Panc1 (cell line): ENCODE results near the gene NPIPB12. TPM values are rescaled to one million over a fixed set of nuclear protein-coding genes. Genes with fewer than 3 reads are reported as not detected.
A peak's percentile ranks its signal among the peaks of the same experiment; 100 is the strongest.
"Not testable (repeated sequence)": the region's sequence is repeated elsewhere in the genome, so short reads cannot be mapped to it uniquely, and the experiment has no call there.

Source experiments
- ATAC-seq: fragments of 200-7000 bp; cut with Tn5 transposase; 2 replicates; pipeline ENCODE4 v1.9.1; 2020; ENCODE audit warnings: mild to moderate bottlenecking, moderate library complexity
- BruUV-seq: library from RNA; stranded (reverse); fragments of 400-500 nt; replicated peaks from 2 replicates; lab custom pipeline; 2021; lab: Mats Ljungman, UMichigan
- CTCF ChIA-PET: fragments of 300-600 bp; sonication (Branson Sonifier 250); formaldehyde crosslinking; loops from one replicate; lab custom pipeline; 2022; ENCODE audit warnings: antibody characterized with exemption; lab: Charles Lee
- POLR2A ChIA-PET: fragments of 300-600 bp; sonication (Branson Sonifier 250); formaldehyde crosslinking; loops from one replicate; lab custom pipeline; 2022; ENCODE audit warnings: antibody characterized with exemption; lab: Charles Lee
- DNase-seq: peaks from one replicate; pipeline ENCODE4 v3.0.0-alpha.2; 2010; ENCODE audit warnings: low read depth, low spot score
- H3K27ac ChIP-seq: 2 replicates; pipeline ENCODE4 v1.5.1; 2011; ENCODE audit warnings: mild to moderate bottlenecking, low read length, inconsistent platforms
- H3K27me3 ChIP-seq: fragments of 200-500 bp; sonication (Bioruptor generic); 2 replicates; pipeline ENCODE4 v1.6.0; 2014; ENCODE audit warnings: low read length, inconsistent platforms; ENCODE audit not compliant: control insufficient read depth, insufficient read depth
- H3K36me3 ChIP-seq: fragments of 200-500 bp; sonication (Bioruptor generic); 2 replicates; pipeline ENCODE4 v1.5.1; 2014; ENCODE audit warnings: inconsistent platforms, mild to moderate bottlenecking, low read length, moderate library complexity; ENCODE audit not compliant: control insufficient read depth, insufficient read depth
- H3K4me1 ChIP-seq: 2 replicates; pipeline ENCODE4 v1.5.1; 2011; ENCODE audit warnings: inconsistent platforms, mild to moderate bottlenecking, low read length, moderate library complexity; ENCODE audit not compliant: control insufficient read depth, insufficient read depth
- H3K4me3 ChIP-seq, 2 experiments: 2 replicates each; pipeline ENCODE4 v1.5.1; 2011 to 2012; ENCODE audit warnings: low read depth in 2 of 2, low read length in 2 of 2, mild to moderate bottlenecking in 2 of 2, inconsistent platforms in 1 of 2, moderate library complexity in 1 of 2
- H3K9me3 ChIP-seq: fragments of 200-500 bp; sonication (Bioruptor generic); 2 replicates; pipeline ENCODE4 v1.5.1; 2014; ENCODE audit warnings: low read depth, mild to moderate bottlenecking, inconsistent platforms, low read length, moderate library complexity; ENCODE audit not compliant: control insufficient read depth, insufficient read depth
- in situ Hi-C: cut with HindIII; loops from 2 replicates; pipeline ENCODE4 v1.10.0; 2016; ENCODE audit warnings: low sequenced_read_pairs, low pct_unique_long_range_greater_than_20kb
- intact Hi-C: fragments of 100-400 bp; cut with micrococcal nuclease; formaldehyde crosslinking; loops from one replicate; pipeline ENCODE4 v1.10.0; 2022; ENCODE audit not compliant: unreplicated experiment
- total RNA-seq: library from RNA; stranded (reverse); gene quantifications from one replicate; pipeline ENCODE4 v1.2.1, GENCODE V29; 2021; ENCODE audit not compliant: unreplicated experiment

Gene NPIPB12
- total RNA-seq, 1 experiment from 2014 or later: 55.3 TPM

DNA sequence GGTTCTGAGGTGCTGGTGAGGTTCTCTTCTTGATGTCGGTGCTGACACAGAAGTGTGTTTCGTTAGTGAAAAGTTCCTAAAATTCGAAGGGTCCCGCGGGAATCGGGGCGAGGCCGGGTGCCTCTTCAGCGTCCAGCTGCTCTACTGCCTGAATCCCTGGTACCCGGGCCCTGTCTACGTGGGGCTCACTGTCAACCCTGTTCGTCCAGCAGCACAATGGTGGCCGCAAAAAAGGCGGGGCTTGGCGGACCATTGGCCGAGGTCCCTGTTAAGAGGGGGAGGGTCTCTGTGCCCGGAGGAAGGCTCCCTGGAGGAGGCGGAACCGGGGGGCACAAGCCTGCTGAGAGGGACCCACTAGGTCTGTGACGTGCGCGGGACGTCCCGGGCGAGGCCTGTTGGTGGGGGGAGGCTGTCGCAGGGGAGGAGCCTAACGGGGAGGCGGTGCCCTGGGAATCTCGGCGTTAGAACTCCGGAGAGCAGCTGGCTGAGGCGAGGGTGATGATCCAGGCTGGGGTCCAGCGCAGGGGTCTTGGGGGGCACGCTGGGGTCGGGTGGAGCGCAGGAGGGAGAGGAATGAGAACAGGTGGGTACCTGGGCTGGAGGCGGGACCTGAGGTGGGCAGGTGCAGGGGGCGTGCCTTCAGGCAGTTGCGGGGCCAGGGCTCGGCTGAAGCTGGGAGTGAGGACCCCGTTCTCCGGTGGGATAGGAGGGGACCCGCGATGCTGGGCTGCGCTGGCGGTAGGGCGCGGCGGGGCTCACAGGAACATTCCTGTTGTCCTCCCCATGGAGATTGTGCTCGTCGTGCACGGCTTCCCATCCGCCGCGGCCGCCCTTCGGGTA, 40.0 kb downstream of the NPIPB12 start:
- in situ Hi-C loops, DNase-seq: not testable (repeated sequence)
- ATAC-seq: peak; percentile 67

DNA sequence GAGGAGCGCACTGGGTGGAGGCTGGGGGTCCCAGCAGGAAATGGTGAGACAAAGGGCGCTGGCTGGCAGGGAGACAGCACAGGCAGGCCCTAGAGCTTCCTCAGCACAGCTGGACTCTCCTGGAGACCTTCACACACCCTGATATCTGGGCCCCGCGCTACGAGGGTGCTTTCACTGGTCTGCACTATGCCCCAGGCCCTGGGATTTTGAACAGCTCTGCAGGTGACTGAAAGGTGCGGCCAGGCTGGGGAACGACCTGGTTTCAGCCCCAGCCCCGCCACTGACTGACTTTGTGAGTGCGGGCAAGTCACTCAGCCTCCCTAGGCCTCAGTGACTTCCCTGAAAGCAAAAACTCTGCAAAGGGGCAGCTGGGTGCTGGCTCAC, 45.6 kb downstream of the NPIPB12 start:
- intact Hi-C loops, H3K4me3 ChIP-seq, BruUV-seq, in situ Hi-C loops, H3K27me3 ChIP-seq, POLR2A ChIA-PET, CTCF ChIA-PET, ATAC-seq, H3K36me3 ChIP-seq, H3K4me1 ChIP-seq, H3K9me3 ChIP-seq, H3K27ac ChIP-seq, DNase-seq: not testable (repeated sequence)

More for the DNA sequence above, 40.0 kb downstream of the NPIPB12 start:
- BruUV-seq, H3K36me3 ChIP-seq, H3K4me1 ChIP-seq, H3K4me3 ChIP-seq, CTCF ChIA-PET, POLR2A ChIA-PET, intact Hi-C loops, H3K27me3 ChIP-seq, H3K9me3 ChIP-seq, H3K27ac ChIP-seq: not testable (repeated sequence)

DNA sequence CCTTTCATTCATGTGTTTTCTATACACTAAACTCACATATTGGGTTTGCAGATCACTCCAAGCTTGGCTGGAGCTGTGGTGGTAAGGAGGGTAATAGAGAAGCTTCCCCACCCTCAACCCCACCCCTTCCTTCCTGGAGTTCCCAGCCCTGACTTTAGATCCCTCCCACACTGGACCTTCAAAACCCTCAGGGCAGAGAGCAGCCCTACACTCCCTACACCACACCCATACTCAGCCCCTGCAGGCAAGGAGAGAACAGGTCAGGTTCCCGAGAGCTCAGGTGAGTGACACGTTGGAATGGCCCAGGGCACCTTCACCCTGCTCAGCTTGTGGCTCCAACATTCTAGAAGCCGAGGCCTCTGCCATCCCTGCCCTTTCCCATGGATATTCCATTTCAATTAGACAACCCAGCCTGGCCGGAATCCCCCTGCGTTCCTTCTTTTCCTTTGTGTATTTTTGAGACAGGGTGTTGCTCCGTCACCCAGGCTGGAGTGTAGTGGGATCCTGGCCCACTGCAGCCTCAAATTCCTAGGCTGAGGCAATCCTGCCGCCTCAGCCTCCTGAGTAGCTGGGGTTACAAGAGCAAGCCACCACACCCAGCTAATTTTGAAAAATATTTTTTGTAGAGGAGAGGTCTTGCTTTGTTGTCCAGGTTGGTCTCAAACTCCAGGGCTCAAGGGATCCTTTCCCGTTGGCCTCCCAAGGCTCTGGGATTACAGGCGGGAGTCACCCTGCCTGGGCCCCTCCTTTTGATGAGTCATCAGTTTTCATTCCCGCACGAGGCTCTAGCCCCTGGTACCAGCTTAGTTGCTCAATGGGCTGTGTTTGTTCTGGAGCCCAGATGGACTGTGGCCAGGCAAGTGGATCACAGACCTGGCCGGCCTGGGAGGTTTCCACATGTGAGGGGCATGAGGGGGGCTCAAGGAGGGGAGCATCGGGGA, 46.2 kb downstream of the NPIPB12 start, which contains the start of gene SULT1A4:
Gene SULT1A4 (plus strand): TSS at position 208 of the 941 bp plus-strand sequence. CDS start 1,473 bp downstream, outside the sequence.
- BruUV-seq, H3K27ac ChIP-seq: not testable (repeated sequence)

DNA sequence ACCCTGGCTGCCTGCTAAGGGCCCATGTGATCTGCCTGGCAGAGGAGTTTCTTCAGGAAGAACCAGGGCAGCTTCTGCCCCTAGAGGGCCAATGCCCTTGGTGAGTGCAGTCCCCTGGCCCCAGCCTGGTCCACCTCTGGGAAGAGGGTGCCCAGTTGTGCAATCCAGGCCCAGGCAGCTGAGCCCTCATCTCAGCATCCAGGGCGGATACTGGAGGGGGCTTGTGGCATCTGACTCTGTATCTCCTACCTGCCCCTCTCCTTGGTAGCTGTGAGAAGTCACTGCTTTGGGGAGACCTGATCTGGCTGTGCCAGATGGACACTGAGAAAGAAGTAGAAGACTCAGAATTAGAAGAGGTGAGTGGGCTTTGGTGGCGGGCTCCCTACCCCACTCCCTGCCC, 48.5 kb downstream of the NPIPB12 start:
- in situ Hi-C loops, H3K9me3 ChIP-seq, POLR2A ChIA-PET, H3K27ac ChIP-seq, H3K4me3 ChIP-seq, ATAC-seq, H3K27me3 ChIP-seq, DNase-seq, BruUV-seq, H3K4me1 ChIP-seq, CTCF ChIA-PET, intact Hi-C loops, H3K36me3 ChIP-seq: not testable (repeated sequence)

More for the DNA sequence above, 46.2 kb downstream of the NPIPB12 start, which contains the start of gene SULT1A4:
- in situ Hi-C loops, CTCF ChIA-PET, H3K36me3 ChIP-seq, H3K4me3 ChIP-seq, intact Hi-C loops, H3K27me3 ChIP-seq, H3K4me1 ChIP-seq, H3K9me3 ChIP-seq, POLR2A ChIA-PET, DNase-seq: not testable (repeated sequence)
- peak; percentile 46 for ATAC-seq

DNA sequence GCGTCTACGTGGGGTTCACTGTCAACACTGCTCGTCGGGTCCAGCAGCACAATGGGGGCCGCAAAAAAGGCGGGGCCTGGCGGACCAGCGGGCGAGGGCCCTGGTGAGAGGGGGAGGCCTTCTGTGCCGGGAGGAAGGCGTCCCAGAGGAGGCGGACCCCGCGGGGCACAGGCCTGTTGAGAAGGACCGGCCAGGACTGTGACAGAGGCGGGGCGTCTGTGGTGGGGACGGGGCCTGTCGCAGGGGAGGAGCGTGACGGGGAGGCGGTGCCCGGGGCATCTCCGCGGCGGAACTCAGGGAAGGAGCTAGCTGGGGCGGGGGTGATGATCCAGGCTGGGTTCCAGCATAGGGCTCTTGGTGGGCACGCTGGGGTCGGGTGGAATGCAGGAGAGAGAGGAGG, 51.4 kb downstream of the NPIPB12 start:
- ATAC-seq: peak; percentile 84
- H3K27ac ChIP-seq, DNase-seq, H3K4me1 ChIP-seq, H3K4me3 ChIP-seq, BruUV-seq, POLR2A ChIA-PET, intact Hi-C loops, H3K27me3 ChIP-seq, H3K9me3 ChIP-seq, H3K36me3 ChIP-seq, CTCF ChIA-PET, in situ Hi-C loops: not testable (repeated sequence)

DNA sequence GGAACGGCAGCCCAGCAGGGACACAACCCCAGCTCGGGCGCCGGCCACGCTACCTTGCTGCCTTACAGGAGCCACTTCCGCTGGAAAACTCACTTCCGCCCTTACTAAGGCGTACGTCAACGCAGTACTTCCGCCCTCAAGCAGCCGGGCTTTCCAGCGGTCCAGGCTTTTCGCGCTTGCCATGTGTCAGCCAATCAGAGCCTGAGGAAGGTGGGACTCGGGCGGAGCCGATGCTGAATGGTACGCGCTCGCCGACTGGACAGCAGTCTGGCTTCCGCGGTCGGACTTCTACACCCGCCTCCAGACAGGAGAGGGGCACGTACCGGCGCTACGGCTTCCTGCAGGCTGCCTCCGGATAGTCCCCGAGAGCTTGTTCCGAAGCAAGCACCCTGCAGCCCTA, 51.9 kb downstream of the NPIPB12 start, which contains the start of the genes BOLA2 and SLX1B:
Gene BOLA2 (minus strand): TSS at position 83 of the 400 bp plus-strand sequence. CDS start 98 bp downstream, outside the sequence.
Gene SLX1B (plus strand): TSS at position 265 of the 400 bp plus-strand sequence.
- H3K36me3 ChIP-seq, BruUV-seq, H3K9me3 ChIP-seq, POLR2A ChIA-PET, H3K27ac ChIP-seq, DNase-seq, H3K27me3 ChIP-seq, in situ Hi-C loops, H3K4me1 ChIP-seq, CTCF ChIA-PET, intact Hi-C loops, H3K4me3 ChIP-seq: not testable (repeated sequence)
- peak; percentile 94 for ATAC-seq

DNA sequence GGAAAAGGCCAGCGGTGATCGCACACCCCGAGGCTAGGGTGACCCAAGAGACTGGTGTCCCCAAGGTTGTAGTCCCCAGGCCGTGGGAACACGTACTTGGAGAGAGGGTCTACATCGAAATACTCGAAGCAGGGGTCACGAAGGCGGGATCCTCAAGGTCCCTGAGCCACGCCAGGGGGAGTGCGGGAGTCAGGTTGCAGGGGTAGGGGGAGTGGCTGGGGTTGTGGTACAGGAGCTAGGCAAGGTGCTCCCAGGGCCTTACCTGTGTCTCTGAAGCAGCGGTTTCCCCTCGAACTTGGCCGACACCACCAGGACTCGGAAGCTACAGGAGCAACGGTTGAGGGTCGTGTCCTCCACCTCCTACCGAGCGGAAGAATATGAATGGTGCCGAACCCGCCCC, 52.5 kb downstream of the NPIPB12 start:
- intact Hi-C loops, H3K4me3 ChIP-seq, H3K27me3 ChIP-seq, BruUV-seq, DNase-seq, H3K9me3 ChIP-seq, H3K36me3 ChIP-seq, CTCF ChIA-PET, H3K4me1 ChIP-seq, POLR2A ChIA-PET, H3K27ac ChIP-seq, in situ Hi-C loops: not testable (repeated sequence)
- peak; percentile 59 for ATAC-seq
